ENCODE data around the gene CDC42EP3. TPM values are rescaled to one million over a fixed set of nuclear protein-coding genes. Genes with fewer than 3 reads are reported as not detected.

CDC42EP3 gene, protein sequence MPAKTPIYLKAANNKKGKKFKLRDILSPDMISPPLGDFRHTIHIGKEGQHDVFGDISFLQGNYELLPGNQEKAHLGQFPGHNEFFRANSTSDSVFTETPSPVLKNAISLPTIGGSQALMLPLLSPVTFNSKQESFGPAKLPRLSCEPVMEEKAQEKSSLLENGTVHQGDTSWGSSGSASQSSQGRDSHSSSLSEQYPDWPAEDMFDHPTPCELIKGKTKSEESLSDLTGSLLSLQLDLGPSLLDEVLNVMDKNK
- total RNA-seq (20.4 TPM), polyA plus RNA-seq (ENCODE audit: insufficient read depth in 1 of 8, insufficient read length in 8 of 8, low replicate concordance in 1 of 8) (10 to 100 TPM; 17.0 to 36.6 (median 27.7) TPM)
- long read RNA-seq, donor 1, full-length matches to known transcripts: 2 of 2 reads
- long read RNA-seq, donor 1, partial matches to known transcripts: 0 of 2 reads
- long read RNA-seq, donor 1, other reads (novel, unspliced or antisense): 0 of 2 reads
- long read RNA-seq, donor 2, full-length matches to known transcripts: 2 of 2 reads
- long read RNA-seq, donor 2, partial matches to known transcripts: 0 of 2 reads
- long read RNA-seq, donor 2, other reads (novel, unspliced or antisense): 0 of 2 reads
- long read RNA-seq, donor 3, full-length matches to known transcripts: 10 of 10 reads
- long read RNA-seq, donor 3, partial matches to known transcripts: 0 of 10 reads
- long read RNA-seq, donor 3, other reads (novel, unspliced or antisense): 0 of 10 reads
- long read RNA-seq, donor 4, full-length matches to known transcripts: 9 of 9 reads
- long read RNA-seq, donor 4, partial matches to known transcripts: 0 of 9 reads
- long read RNA-seq, donor 4, other reads (novel, unspliced or antisense): 0 of 9 reads
- long read RNA-seq, donor 5, full-length matches to known transcripts: 18 of 18 reads
- long read RNA-seq, donor 5, partial matches to known transcripts: 0 of 18 reads
- long read RNA-seq, donor 5, other reads (novel, unspliced or antisense): 0 of 18 reads
- long read RNA-seq, donor 6, full-length matches to known transcripts: 6 of 6 reads
- long read RNA-seq, donor 6, partial matches to known transcripts: 0 of 6 reads
- long read RNA-seq, donor 6, other reads (novel, unspliced or antisense): 0 of 6 reads
- long read RNA-seq, donor 7, full-length matches to known transcripts: 16 of 16 reads
- long read RNA-seq, donor 7, partial matches to known transcripts: 0 of 16 reads
- long read RNA-seq, donor 7, other reads (novel, unspliced or antisense): 0 of 16 reads
- long read RNA-seq, donor 8, full-length matches to known transcripts: 6 of 6 reads
- long read RNA-seq, donor 8, partial matches to known transcripts: 0 of 6 reads
- long read RNA-seq, donor 8, other reads (novel, unspliced or antisense): 0 of 6 reads
- long read RNA-seq, donor 9, full-length matches to known transcripts: 9 of 9 reads
- long read RNA-seq, donor 9, partial matches to known transcripts: 0 of 9 reads
- long read RNA-seq, donor 9, other reads (novel, unspliced or antisense): 0 of 9 reads
- long read RNA-seq, donor 10, full-length matches to known transcripts: 8 of 8 reads
- long read RNA-seq, donor 10, partial matches to known transcripts: 0 of 8 reads
- long read RNA-seq, donor 10, other reads (novel, unspliced or antisense): 0 of 8 reads
- long read RNA-seq, donor 11, full-length matches to known transcripts: 8 of 8 reads
- long read RNA-seq, donor 11, partial matches to known transcripts: 0 of 8 reads
- long read RNA-seq, donor 11, other reads (novel, unspliced or antisense): 0 of 8 reads

DNA sequence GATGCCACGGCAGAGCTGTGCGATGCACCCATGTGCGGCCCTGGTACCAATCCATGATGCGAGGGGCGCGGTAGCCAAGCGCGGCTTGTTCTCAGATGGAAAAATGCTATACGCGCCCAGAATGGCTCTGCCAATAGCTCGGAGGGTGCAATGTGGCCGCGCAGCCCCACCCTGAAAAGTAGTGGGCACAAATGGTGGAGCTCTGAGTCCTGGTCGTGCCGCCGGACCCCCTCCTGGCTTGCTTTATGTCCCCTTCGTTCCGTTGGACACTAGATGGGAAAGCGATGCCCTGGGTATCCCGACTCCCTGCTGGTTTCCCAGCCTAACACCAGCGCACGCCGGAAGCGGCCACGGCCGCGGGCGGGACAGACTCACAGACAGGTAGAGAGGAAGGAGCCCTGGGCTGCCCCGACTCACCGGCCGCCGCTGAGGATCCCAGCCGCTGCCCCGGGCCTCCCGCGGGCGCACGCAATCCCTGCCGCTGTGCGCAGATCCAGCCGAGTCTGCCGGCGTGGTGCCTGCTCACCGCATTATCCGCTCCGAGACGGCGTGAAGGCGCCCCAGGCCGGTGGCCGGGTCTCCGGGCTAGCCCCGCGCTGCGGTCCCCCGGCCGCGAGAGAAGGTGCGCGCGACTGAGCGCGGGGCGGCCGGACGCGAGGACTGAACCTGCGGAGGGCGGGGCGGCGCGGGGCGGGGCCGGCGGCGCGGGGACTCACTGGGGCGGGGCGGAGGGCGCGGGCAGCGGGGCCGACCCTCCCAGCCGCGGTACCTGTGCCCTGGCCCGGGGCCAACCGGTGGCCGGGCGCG lies at the start of gene CDC42EP3:
CDC42EP3 (minus strand) TSS at position 634 of the 807 bp plus-strand sequence. CDS start 25,055 bp downstream, outside the sequence.
- Histone ChIP-seq H3K4me3 (ENCODE audit: low read length) (peak within 1 kb of the TSS; percentile 77), H3K27me3 (ENCODE audit: control insufficient read depth, insufficient read depth, low read length) (peaks cover 5% of the 10 kb centered on the region), H3K4me1 (ENCODE audit: control insufficient read depth, insufficient read depth, low read length) (peaks cover 16% of the 10 kb centered on the region), H3K9me3 (replicated peaks; ENCODE audit: control insufficient read depth, low read depth, low read length) (no peaks in the 10 kb centered on the region), H3K36me3 (ENCODE audit: control insufficient read depth, insufficient read depth, low read length) (peaks cover 5% of the 10 kb centered on the region), H3K27ac (ENCODE audit: low read length) (peak within 1 kb of the TSS; percentile 89)
- WGBS (ENCODE audit: insufficient coverage): under 1% methylated on average over 89 of the region's 90 CpGs
- peak; percentile 60 for DNase-seq

DNA sequence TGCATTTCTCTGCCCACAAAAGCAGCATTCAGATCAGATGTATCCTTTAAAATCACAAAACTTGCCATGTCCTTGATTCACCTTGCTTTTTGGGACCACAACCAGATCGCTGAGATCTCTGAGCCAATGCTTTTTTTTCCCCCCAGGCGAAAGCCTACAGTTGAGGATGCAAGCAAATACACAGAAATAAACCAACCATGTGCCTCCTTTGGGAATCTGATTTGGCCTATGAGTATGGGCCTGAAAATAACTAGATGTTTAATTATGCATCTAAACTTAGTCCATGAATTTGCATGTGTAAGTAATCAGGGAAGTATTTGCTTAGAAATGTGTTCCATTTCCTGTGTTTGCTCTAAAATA lies 49.7 kb upstream of the CDC42EP3 start:
- no CpG with 5 or more reads among the region's 2 CpGs for WGBS (ENCODE audit: insufficient coverage)
- Histone ChIP-seq H3K9me3 (replicated peaks; ENCODE audit: control insufficient read depth, low read depth, low read length) (peaks cover 4% of the 10 kb centered on the region), H3K4me1 (ENCODE audit: control insufficient read depth, insufficient read depth, low read length) (peaks cover 2% of the 10 kb centered on the region), H3K36me3 (ENCODE audit: control insufficient read depth, insufficient read depth, low read length) (no peaks in the 10 kb centered on the region), H3K27ac (ENCODE audit: low read length) (no peak overlapping the region), H3K4me3 (ENCODE audit: low read length) (no peak overlapping the region), H3K27me3 (ENCODE audit: control insufficient read depth, insufficient read depth, low read length) (no peaks in the 10 kb centered on the region)
- DNase-seq: peak; percentile 54

DNA sequence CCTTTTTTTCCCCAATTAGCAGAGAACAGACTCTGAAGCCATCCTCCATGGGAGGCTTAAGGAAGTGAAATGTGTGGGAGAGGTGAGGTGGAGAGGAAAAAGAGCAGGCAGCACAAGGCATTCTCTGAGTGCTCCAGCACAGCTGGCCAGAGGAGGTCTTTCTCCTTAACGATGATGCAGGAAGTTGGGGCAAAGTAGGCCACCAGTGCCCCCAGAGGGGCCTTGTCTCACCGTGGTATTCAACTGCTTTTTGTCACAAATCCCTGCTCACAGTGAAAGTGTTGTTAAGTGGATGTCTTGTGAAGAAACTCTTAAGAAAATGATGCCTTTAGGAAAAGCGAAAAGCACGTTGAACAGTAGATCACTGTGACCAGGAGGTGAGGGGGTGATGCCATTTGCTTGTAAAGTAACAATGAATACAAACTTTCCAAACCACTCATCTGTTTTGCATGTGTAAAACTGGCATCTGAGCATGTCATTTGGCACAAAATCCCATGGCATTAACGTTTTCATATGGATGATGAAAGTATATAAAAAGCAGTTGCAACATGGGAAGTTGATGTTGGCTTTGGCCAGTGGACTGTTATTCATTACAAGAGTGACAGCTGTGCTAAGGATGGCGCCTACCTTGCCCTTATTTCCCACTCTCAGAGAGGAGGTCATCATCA lies 49.2 kb upstream of the CDC42EP3 start:
- H3K4me1 ChIP-seq (ENCODE audit: control insufficient read depth, insufficient read depth, low read length): peaks cover 2% of the 10 kb centered on the region
- DNase-seq: no peak
- 43% methylated on average over 2 of the region's 6 CpGs for WGBS (ENCODE audit: insufficient coverage)
- H3K9me3 ChIP-seq (replicated peaks; ENCODE audit: control insufficient read depth, low read depth, low read length): peaks cover 4% of the 10 kb centered on the region
- no peak overlapping the region for H3K27ac ChIP-seq (ENCODE audit: low read length)
- no peaks in the 10 kb centered on the region for H3K36me3 ChIP-seq (ENCODE audit: control insufficient read depth, insufficient read depth, low read length)
- no peak overlapping the region for H3K4me3 ChIP-seq (ENCODE audit: low read length)
- H3K27me3 ChIP-seq (ENCODE audit: control insufficient read depth, insufficient read depth, low read length): no peaks in the 10 kb centered on the region

DNA sequence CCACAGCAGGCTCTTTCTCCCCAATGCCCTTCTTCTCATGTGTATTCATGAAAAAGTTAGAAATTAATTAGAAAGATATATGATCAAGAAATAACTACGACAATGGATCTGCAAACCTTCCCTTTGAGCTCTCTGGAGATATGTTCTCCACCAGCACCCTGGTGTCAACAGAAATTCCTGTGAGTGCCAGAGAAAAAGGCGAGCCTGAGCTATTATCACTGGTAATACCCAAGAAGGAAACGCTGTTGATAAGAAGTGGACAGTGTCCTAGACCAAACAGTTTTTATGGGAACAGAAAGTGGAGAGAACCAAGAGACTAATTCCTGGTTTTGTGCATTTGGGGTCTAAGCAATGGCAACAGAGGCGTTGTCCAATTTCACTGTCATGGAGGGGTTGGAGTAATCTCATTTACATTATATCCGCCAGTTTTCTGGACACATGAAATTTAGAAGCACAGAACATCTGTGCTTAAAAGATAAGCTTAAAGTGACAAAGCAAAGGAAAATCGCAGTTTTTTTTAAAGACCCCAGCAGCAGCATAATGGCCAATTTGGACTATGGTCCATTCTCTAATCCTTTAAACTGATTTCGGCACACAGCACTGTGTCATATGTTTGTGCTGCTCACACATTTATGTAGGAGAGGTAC lies 47.2 kb upstream of the CDC42EP3 start:
- Histone ChIP-seq H3K36me3 (ENCODE audit: control insufficient read depth, insufficient read depth, low read length) (no peaks in the 10 kb centered on the region), H3K27me3 (ENCODE audit: control insufficient read depth, insufficient read depth, low read length) (no peaks in the 10 kb centered on the region), H3K27ac (ENCODE audit: low read length) (no peak overlapping the region), H3K4me1 (ENCODE audit: control insufficient read depth, insufficient read depth, low read length) (peaks cover 2% of the 10 kb centered on the region), H3K4me3 (ENCODE audit: low read length) (no peak overlapping the region), H3K9me3 (replicated peaks; ENCODE audit: control insufficient read depth, low read depth, low read length) (peaks cover 4% of the 10 kb centered on the region)
- WGBS (ENCODE audit: insufficient coverage): 0% methylated on average over 1 of the region's 7 CpGs
- no peak for DNase-seq

DNA sequence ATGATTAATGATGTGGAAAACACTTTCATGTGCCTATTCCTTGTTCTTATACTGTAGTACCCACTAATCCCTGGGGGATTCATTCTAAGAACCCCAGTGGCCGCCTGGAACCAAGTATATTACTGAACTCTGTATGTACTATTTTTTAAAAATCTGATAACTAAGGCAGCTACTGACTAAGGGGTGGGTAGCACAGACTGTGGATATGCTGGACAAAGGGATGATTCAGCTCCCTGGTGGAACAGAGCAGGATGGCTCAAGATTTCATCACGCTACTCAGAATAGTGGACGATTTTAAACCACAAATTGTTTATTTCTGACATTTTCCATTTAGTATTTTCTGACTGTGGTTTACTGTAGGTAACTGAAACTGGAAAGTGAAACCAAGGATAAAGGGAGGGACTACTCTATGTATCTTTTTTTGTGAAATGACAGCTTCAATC lies 41.8 kb upstream of the CDC42EP3 start:
- no peaks in the 10 kb centered on the region for H3K9me3 ChIP-seq (replicated peaks; ENCODE audit: control insufficient read depth, low read depth, low read length)
- no peaks in the 10 kb centered on the region for H3K4me1 ChIP-seq (ENCODE audit: control insufficient read depth, insufficient read depth, low read length)
- no peak overlapping the region for H3K4me3 ChIP-seq (ENCODE audit: low read length)
- no peak for DNase-seq
- no peak overlapping the region for H3K27ac ChIP-seq (ENCODE audit: low read length)
- H3K27me3 ChIP-seq (ENCODE audit: control insufficient read depth, insufficient read depth, low read length): no peaks in the 10 kb centered on the region
- no peaks in the 10 kb centered on the region for H3K36me3 ChIP-seq (ENCODE audit: control insufficient read depth, insufficient read depth, low read length)
- no CpG with 5 or more reads among the region's 3 CpGs for WGBS (ENCODE audit: insufficient coverage)

DNA sequence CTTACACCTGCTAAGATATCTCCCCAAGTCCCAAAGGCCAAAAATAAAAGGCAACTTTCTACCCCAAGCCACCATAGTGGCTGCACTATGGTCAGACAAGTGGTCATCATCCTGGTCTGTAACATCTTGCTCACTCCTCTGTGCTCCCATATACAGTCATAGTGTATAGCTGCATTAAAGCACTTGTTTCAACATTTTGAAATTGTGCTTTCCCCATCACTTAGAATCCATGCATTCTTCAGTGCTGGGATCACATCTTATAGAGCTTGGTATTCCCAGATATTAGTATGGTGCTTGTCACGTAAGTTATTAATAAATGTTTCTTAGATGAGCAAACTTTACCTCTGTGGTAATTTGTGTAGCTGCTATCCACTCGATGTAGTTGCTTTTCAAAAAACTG lies 40.4 kb upstream of the CDC42EP3 start:
- WGBS (ENCODE audit: insufficient coverage): no CpG with 5 or more reads among the region's 2 CpGs
- H3K36me3 ChIP-seq (ENCODE audit: control insufficient read depth, insufficient read depth, low read length): no peaks in the 10 kb centered on the region
- no peaks in the 10 kb centered on the region for H3K9me3 ChIP-seq (replicated peaks; ENCODE audit: control insufficient read depth, low read depth, low read length)
- no peaks in the 10 kb centered on the region for H3K4me1 ChIP-seq (ENCODE audit: control insufficient read depth, insufficient read depth, low read length)
- no peak for DNase-seq
- H3K27me3 ChIP-seq (ENCODE audit: control insufficient read depth, insufficient read depth, low read length): no peaks in the 10 kb centered on the region
- no peak overlapping the region for H3K27ac ChIP-seq (ENCODE audit: low read length)
- H3K4me3 ChIP-seq (ENCODE audit: low read length): no peak overlapping the region

DNA sequence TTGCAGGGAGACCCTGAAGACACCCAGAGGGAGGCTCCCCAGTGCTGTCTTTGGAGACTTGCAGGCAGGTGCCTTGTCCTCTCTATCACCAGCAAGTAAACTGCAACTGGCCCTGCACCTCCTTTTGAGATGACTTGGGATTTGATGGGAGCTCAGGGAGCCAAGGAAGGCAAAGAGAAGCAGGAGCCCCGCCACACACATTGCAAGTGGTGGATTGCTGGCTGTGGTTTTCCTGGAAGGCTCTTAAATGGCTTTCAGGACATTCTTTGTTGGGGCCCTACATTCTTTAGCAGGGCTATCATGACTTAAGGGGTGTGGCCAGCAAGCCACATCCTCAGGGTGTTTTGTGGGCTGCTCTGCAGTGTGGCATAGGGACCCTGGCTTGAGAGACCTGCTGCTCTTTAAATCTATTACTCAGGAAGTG lies 39.9 kb upstream of the CDC42EP3 start:
- Histone ChIP-seq H3K4me3 (ENCODE audit: low read length) (no peak overlapping the region), H3K36me3 (ENCODE audit: control insufficient read depth, insufficient read depth, low read length) (no peaks in the 10 kb centered on the region), H3K9me3 (replicated peaks; ENCODE audit: control insufficient read depth, low read depth, low read length) (no peaks in the 10 kb centered on the region), H3K4me1 (ENCODE audit: control insufficient read depth, insufficient read depth, low read length) (no peaks in the 10 kb centered on the region), H3K27me3 (ENCODE audit: control insufficient read depth, insufficient read depth, low read length) (no peaks in the 10 kb centered on the region), H3K27ac (ENCODE audit: low read length) (no peak overlapping the region)
- WGBS (ENCODE audit: insufficient coverage): no CpG with 5 or more reads among the region's 1 CpG
- DNase-seq: no peak

DNA sequence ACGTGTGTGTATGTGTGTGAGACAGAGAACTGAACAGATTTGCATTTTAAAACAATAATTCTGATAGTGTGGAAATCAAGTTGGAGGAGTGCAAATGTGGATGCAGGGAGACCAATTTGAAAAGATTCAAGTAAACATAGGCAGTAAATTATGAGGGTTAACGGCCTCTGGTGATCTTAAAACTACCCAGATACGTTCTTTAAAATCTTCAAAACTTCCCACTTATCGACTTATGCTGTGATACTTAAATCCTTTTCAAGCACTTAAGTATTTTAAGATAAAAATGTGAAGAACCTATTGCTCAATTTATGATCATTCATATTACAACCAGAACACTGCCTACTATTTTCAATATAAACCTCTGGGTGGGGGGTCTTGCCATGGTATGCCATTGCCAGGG lies 37.7 kb upstream of the CDC42EP3 start:
- no peaks in the 10 kb centered on the region for H3K36me3 ChIP-seq (ENCODE audit: control insufficient read depth, insufficient read depth, low read length)
- H3K9me3 ChIP-seq (replicated peaks; ENCODE audit: control insufficient read depth, low read depth, low read length): no peaks in the 10 kb centered on the region
- H3K27me3 ChIP-seq (ENCODE audit: control insufficient read depth, insufficient read depth, low read length): no peaks in the 10 kb centered on the region
- H3K27ac ChIP-seq (ENCODE audit: low read length): no peak overlapping the region
- H3K4me3 ChIP-seq (ENCODE audit: low read length): no peak overlapping the region
- H3K4me1 ChIP-seq (ENCODE audit: control insufficient read depth, insufficient read depth, low read length): no peaks in the 10 kb centered on the region
- no peak for DNase-seq
- 55% methylated on average over 1 of the region's 4 CpGs for WGBS (ENCODE audit: insufficient coverage)
